Naive thymus-derived CD8-positive, alpha-beta T cell (primary cell): ENCODE results near the gene LRRC8E. TPM values are rescaled to one million over a fixed set of nuclear protein-coding genes. Genes with fewer than 3 reads are reported as not detected.

Experiments
- ATAC-seq, 2 donors: fragments of 150-1000 bp; cut with Tn5 transposase in 1 of 2; sonication (Bioruptor Pico), chemical (Tn5 transposase) in 1 of 2; 1 replicate in 1 of 2; 2 replicates in 1 of 2; pipeline ENCODE4 v1.10.0; 2021; ENCODE audit warnings: mild to moderate bottlenecking in 2 of 2, moderate library complexity in 2 of 2
- POLR2A ChIA-PET: fragments of 350-600 bp; sonication (Branson Sonifier 250); formaldehyde crosslinking; loops from one replicate; lab custom pipeline; 2021; ENCODE audit warnings: antibody characterized with exemption; lab: Charles Lee
- DNase-seq, 10 donors: peaks; one replicate each; pipeline versions ENCODE4 v3.0.0 to v3.0.0-alpha.2; 2020 to 2022
- H3K27ac Mint-ChIP-seq, 10 donors: one replicate each; pipeline ENCODE4 v1.8.0; 2020 to 2022; ENCODE audit warnings: mild to moderate bottlenecking in 10 of 10, mixed read lengths in 10 of 10, moderate library complexity in 4 of 10, inconsistent platforms in 1 of 10
- H3K27me3 Mint-ChIP-seq, 5 donors: one replicate each; pipeline ENCODE4 v1.8.0; 2021 to 2022; ENCODE audit warnings: mixed read lengths in 5 of 5
- H3K36me3 Mint-ChIP-seq, 3 donors: one replicate each; pipeline ENCODE4 v1.8.0; 2020 to 2022; ENCODE audit warnings: mixed read lengths in 3 of 3, mild to moderate bottlenecking in 2 of 3, inconsistent platforms in 1 of 3
- H3K4me1 Mint-ChIP-seq, 4 donors: one replicate each; pipeline ENCODE4 v1.8.0; 2021 to 2022; ENCODE audit warnings: mixed read lengths in 4 of 4
- H3K4me3 Mint-ChIP-seq, 10 donors: one replicate each; pipeline ENCODE4 v1.8.0; 2020 to 2022; ENCODE audit warnings: mild to moderate bottlenecking in 10 of 10, mixed read lengths in 10 of 10, moderate library complexity in 6 of 10, inconsistent platforms in 1 of 10
- H3K9me3 Mint-ChIP-seq, 9 donors: one replicate each; pipeline ENCODE4 v1.8.0; 2020 to 2022; ENCODE audit warnings: mixed read lengths in 9 of 9, mild to moderate bottlenecking in 3 of 9, inconsistent platforms in 1 of 9, moderate library complexity in 1 of 9
- polyA plus RNA-seq, 3 donors: library from polyadenylated mRNA; unstranded; fragments of 300-500 nt; fragmentation: Illumina TruSeq; gene quantifications; one replicate each; pipeline ENCODE4 v1.2.3, GENCODE V29; 2021
- total RNA-seq, 8 experiments: library from RNA in 2 of 8; stranded (reverse) in 2 of 8; gene quantifications; one replicate each; pipeline ENCODE4 v1.2.3 and lab custom pipeline; 2021 to 2026

LRRC8E gene
- total and polyA plus RNA-seq, 5 experiments from 2014 or later = not detected

DNA sequence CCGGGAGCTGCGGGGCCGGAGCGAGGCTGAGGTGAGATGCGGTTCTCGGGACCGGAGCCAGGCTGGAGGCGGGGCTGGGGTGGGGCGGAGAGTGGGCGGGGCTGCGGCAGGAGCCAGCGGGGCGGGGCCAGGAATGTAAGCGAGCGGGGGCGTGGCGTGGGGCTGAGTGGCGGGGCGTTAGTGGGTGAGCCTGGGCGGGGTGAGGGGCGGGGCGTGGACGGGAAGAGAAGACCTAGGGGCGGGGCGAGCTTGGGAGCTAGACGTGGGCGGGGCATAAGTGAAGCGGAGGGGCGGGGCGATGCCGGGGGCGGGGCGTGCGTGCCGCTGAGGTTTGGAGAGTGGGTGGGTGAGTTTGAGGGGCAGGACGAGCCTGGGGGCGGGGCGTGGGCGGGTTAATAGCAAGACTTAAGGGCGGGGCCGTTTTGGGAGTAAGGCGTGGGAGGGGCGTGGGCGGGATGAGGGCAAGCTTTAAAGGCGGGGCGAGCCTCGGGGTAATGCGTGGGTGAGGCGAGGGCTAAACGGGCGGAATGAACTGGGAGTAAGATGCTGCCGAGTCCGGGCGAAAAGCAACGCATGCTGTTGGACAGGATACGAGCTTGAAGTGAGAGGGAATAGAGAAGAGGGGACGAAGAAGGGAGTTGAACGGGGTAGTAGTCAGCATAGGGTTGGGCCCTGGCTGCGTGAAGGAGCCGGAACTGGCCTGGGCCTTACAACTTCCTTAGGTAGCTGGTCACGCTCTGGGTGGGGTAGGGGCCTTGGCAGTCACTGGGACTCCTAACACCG is 32.4 kb downstream of the LRRC8E start:
- DNase-seq = peak in 9 of 10 donors; percentile 95 to 100 (median 99)
- H3K27me3 Mint-ChIP-seq = peaks cover 7 to 27% (median 15%) of the 10 kb centered on the region in 5 donors
- H3K4me1 Mint-ChIP-seq = peaks cover 21 to 46% (median 44%) of the 10 kb centered on the region in 4 donors
- H3K9me3 Mint-ChIP-seq = peaks cover 0 to 2% (median 0%) of the 10 kb centered on the region in 9 donors
- POLR2A ChIA-PET = interaction anchor here (0.6 to 7.5 kb wide), 21 partner anchors 9 to 572 kb away, joined by 3 to 69 read pairs (median 4); partner anchors contain the start of genes ARHGEF18, ELAVL1, MAP2K7 and NDUFA7
- ATAC-seq = peak; percentile 50 to 61
- peak overlapping the region; percentile 84 to 95 (median 92) for H3K4me3 Mint-ChIP-seq
- peaks cover 0 to 14% (median 0%) of the 10 kb centered on the region in 3 donors for H3K36me3 Mint-ChIP-seq
- peak overlapping the region; percentile 41 to 97 (median 92) for H3K27ac Mint-ChIP-seq

DNA sequence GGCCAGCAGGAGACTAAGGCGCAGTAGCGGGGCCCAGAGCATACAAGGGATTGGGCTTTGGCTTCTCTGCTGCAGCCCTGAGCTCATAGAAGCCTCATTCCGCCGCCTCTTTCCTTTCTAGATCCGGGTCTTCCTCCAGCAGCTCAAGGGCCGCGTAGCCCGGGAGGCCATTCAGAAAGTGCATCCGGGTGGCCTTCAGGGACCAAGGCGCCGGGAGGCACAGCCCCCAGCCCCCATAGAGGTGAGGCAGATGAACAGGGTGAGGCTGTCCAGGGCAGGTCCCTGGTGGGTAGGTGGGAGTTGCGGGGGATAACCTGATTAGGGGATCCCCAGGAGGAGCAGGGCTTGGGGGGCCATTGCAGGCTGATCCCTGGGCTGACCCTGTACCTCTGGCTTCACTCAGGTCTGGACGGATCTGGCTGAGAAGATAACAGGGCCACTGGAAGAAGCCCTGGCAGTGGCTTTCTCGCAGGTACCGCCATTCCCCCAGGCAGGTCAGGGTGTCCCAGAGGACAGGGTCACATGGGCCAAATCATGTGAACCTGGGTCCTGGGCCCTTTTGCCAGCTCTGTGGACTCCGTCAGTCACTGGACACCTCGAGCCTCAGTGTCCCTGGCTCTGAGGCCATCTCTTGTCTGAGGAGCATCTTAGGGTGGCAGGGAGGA is 33.1 kb downstream of the LRRC8E start:
- Mint-ChIP-seq H3K27ac (peak overlapping the region in 9 of 10 donors; percentile 41 to 97 (median 93)), H3K4me1 (peaks cover 21 to 45% (median 43%) of the 10 kb centered on the region in 4 donors), H3K9me3 (peaks cover 0 to 2% (median 0%) of the 10 kb centered on the region in 9 donors), H3K36me3 (peaks cover 0 to 14% (median 0%) of the 10 kb centered on the region in 3 donors), H3K27me3 (peaks cover 7 to 23% (median 15%) of the 10 kb centered on the region in 5 donors), H3K4me3 (peak overlapping the region; percentile 84 to 95 (median 92))
- POLR2A ChIA-PET = interaction anchor here (0.8 to 7.5 kb wide), 10 partner anchors 8 to 527 kb away, joined by 3 to 69 read pairs (median 6); partner anchors contain the start of genes MAP2K7 and TIMM44
- ATAC-seq (no peak), DNase-seq (no peak)

DNA sequence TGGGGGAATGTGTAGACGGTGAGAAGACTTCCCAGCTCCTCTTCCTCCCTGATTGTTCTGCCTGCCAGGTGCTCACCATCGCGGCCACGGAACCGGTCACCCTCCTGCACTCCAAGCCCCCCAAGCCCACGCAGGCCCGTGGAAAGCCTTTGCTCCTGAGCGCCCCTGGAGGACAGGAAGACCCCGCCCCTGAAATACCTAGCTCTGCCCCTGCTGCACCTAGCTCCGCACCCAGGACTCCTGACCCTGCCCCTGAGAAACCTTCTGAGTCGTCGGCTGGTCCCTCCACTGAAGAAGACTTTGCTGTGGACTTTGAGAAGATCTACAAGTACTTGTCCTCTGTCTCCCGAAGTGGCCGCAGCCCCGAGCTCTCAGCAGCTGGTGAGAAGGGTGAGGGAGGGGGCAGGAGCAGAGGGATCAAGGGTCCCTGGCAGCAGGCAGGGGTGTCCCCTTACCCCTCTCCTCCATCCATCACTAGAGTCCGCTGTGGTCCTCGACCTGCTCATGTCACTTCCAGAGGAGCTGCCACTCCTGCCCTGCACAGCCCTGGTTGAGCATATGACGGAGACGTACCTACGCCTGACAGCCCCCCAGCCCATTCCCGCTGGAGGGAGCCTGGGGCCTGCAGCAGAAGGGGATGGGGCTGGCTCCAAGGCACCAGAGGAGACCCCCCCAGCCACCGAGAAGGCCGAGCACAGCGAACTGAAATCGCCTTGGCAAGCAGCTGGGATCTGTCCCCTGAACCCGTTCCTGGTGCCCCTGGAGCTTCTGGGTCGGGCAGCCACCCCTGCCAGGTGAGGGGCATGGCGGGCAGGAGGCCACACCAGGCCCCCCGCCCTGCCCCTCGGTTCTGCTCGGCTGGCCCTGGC is 33.9 kb downstream of the LRRC8E start:
- H3K36me3 Mint-ChIP-seq = peaks cover 0 to 14% (median 0%) of the 10 kb centered on the region in 3 donors
- peak overlapping the region in 8 of 10 donors; percentile 32 to 60 (median 50) for H3K4me3 Mint-ChIP-seq
- POLR2A ChIA-PET = interaction anchor here (2.3 to 7.5 kb wide), 3 partner anchors 19 to 53 kb away, joined by 6 to 69 read pairs (median 66); partner anchors contain the start of genes MAP2K7 and TIMM44
- ATAC-seq = no peak
- H3K9me3 Mint-ChIP-seq = peaks cover 0 to 2% (median 0%) of the 10 kb centered on the region in 9 donors
- DNase-seq = no peak
- peaks cover 20 to 48% (median 42%) of the 10 kb centered on the region in 4 donors for H3K4me1 Mint-ChIP-seq
- peak overlapping the region in 2 of 10 donors; percentile 61 to 73 for H3K27ac Mint-ChIP-seq
- H3K27me3 Mint-ChIP-seq = peaks cover 7 to 20% (median 12%) of the 10 kb centered on the region in 5 donors

DNA sequence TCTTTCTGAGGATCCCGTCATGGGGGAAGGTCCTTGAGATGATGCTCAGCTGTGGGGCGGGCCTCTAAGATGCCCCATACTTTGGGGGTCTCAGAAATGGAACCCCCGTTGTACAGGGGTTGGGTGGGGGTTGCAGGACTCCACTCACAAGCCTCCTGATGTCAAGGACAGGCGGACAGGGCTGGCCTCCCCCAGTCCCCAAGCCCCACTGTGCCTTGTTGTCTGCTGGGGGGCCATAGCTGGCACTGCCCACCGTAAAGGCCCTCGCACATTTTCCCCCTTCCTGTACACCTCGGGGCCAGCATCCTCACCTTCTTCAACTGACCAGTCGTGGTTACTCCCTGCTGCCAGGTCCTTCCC is 34.5 kb downstream of the LRRC8E start:
- no peak for ATAC-seq
- Mint-ChIP-seq H3K4me3 (peak overlapping the region in 6 of 10 donors; percentile 14 to 54 (median 38)), H3K36me3 (peaks cover 0 to 14% (median 0%) of the 10 kb centered on the region in 3 donors), H3K9me3 (peaks cover 0 to 2% (median 0%) of the 10 kb centered on the region in 9 donors), H3K4me1 (peaks cover 20 to 45% (median 43%) of the 10 kb centered on the region in 4 donors), H3K27ac (no peak overlapping the region), H3K27me3 (peaks cover 7 to 16% (median 11%) of the 10 kb centered on the region in 5 donors)
- DNase-seq = no peak
- POLR2A ChIA-PET = interaction anchor here (0.6 to 7.5 kb wide), 4 partner anchors 20 to 1462 kb away, joined by 5 to 69 read pairs (median 36); partner anchors contain the start of genes MAP2K7 and TIMM44

DNA sequence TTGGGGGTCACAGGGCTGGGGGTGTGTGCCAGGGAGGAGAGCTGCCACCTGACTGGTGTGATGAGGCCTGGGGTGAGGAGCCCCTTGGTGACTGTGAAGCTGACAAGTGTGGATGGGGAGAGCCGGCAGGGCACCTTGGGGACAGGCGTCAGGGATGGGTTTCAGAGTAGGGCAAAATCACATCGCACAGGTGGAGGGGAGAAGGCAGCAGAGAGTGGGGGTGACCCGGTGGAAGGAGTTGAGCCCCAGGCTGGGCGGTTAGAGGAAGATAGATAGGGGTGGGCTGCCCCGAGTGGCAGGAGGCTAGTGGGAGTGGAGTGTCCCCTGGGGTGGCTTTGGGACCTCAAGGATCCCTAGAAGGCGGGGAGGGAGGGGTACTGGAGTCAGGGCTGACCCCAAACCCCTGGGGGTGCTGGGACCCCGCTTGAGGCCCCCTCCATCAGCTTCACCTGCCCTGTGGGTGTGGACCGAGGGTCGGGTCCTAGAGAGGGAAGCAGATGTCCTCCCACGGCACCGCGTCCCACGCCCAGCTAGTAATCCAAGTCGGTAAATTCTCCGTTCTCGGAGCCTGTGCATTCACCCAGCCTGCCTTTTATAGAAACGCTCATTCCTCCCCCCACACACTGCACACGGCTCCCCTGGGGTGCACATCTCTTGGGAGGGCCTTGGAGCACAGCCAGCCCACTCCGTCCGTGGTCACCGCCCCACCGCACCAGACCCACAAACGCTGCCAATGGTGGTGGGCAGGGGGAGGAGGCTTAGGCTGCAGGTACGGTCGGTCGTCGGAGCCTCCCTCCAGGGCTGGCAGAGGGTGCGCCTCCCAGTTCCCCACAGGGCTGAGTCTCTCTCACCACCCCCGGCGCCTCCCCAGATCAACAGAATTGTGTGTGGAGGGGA is 35.2 kb downstream of the LRRC8E start:
- no peak for ATAC-seq
- Mint-ChIP-seq H3K36me3 (peaks cover 0 to 14% (median 0%) of the 10 kb centered on the region in 3 donors), H3K4me1 (peaks cover 17 to 45% (median 39%) of the 10 kb centered on the region in 4 donors), H3K9me3 (peaks cover 0 to 2% (median 0%) of the 10 kb centered on the region in 9 donors), H3K4me3 (peak overlapping the region in 8 of 10 donors; percentile 14 to 52 (median 28)), H3K27me3 (peaks cover 2 to 9% (median 8%) of the 10 kb centered on the region in 5 donors), H3K27ac (peak overlapping the region in 4 of 10 donors; percentile 13 to 57 (median 24))
- POLR2A ChIA-PET = interaction anchor here (0.6 to 7.5 kb wide), 4 partner anchors 20 to 1463 kb away, joined by 3 to 66 read pairs (median 6); partner anchors contain the start of genes MAP2K7 and TIMM44
- DNase-seq = no peak

DNA sequence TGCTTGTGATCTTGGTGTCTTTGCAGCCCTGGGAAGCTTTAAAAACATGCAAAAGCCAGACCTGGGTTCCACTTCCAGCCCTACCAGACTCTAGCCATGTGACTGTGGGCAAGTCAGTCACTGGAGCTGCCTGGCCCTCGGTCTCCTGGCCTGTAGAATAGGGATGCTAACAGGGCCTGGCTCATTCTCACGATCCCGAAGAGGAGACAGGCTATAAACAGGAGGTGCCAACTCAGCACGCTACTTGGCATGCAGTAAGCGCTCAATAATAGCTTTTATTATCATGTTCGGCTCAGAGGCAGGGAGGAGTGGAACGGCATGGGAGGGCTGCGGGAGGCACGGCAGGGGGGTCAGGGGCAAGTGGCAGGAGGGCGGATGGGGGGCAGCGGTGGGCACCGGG is 35.9 kb downstream of the LRRC8E start:
- DNase-seq (no peak), ATAC-seq (no peak)
- POLR2A ChIA-PET = interaction anchor here (2.3 kb wide), 1 partner anchor 55 kb away, joined by 6 read pairs; no protein-coding TSS in a partner anchor
- peak overlapping the region in 4 of 10 donors; percentile 6 to 57 (median 34) for H3K27ac Mint-ChIP-seq
- peaks cover 0 to 2% (median 0%) of the 10 kb centered on the region in 9 donors for H3K9me3 Mint-ChIP-seq
- peaks cover 2 to 8% (median 8%) of the 10 kb centered on the region in 5 donors for H3K27me3 Mint-ChIP-seq
- peak overlapping the region in 8 of 10 donors; percentile 59 to 78 (median 64) for H3K4me3 Mint-ChIP-seq
- H3K36me3 Mint-ChIP-seq = peaks cover 0 to 14% (median 0%) of the 10 kb centered on the region in 3 donors
- peaks cover 20 to 49% (median 43%) of the 10 kb centered on the region in 4 donors for H3K4me1 Mint-ChIP-seq

DNA sequence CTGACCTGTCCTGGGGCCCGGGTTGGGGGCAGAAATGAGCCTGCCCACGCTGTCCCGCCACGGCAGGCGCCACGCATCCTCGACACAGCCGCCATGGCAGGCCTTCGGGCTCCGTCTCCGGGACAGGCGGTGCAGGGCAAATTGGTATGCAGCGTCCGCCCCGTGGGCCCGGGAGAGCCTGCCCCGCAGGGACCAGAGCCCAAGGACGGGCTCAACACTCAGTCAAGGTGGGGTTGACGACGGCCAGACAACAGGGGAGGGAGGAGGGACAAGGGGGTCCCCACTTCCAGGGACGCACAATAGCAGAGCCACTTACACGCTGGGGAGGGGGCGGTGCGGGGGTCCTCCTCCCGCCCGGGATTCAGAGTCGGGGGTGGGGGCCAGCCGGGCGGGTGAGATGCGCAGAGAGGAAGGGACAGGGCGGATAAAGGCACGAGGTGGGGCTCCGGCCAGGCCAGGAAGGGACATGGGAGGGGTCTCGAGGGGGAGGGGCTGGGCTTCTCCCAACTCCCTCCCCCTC is 36.4 kb downstream of the LRRC8E start:
- POLR2A ChIA-PET = no interaction called here
- peak overlapping the region in 1 of 10 donors; percentile 84 for H3K27ac Mint-ChIP-seq

DNA sequence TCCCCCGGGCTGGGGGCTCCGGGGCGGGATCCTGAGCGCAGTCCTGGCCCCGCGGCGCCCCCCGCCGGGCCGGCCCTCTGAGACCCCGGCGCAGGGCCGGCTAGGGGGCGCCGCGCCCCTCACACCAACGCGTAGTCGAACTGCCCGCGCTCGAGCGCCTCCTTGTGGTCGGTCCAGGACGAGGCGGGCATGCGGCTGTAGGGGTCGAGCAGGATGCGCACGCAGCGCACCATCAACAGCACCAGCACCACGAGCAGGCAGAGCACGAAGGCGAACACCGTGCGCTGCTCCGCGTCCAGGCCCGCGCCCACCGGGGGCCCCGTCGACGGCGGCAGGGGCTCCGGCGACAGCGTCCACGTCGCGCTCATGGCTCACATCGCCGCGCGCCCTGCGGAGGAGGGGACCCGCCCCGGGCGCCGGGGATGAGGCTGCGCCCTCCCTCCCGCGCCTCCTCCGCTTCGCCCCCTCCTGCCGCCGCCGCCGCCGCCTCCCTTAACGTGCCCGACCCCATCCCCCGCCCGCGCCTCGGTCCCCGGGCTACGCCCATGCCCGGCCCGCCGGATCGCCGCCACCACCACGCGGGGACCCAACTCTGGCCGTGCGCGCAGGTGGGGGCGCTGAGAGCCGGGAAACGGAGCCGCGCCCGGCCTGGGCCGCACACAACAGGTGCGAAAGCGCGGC is 37.0 kb downstream of the LRRC8E start:
- peaks cover 0 to 12% (median 0%) of the 10 kb centered on the region in 3 donors for H3K36me3 Mint-ChIP-seq
- POLR2A ChIA-PET = no interaction called here
- peak overlapping the region; percentile 70 to 88 (median 82) for H3K4me3 Mint-ChIP-seq
- ATAC-seq (peak; percentile 39 to 47), DNase-seq (peak; percentile 69 to 88 (median 79))
- peaks cover 15 to 45% (median 36%) of the 10 kb centered on the region in 4 donors for H3K4me1 Mint-ChIP-seq
- H3K27ac Mint-ChIP-seq = peak overlapping the region in 5 of 10 donors; percentile 40 to 95 (median 85)
- peaks cover 0 to 2% (median 0%) of the 10 kb centered on the region in 9 donors for H3K9me3 Mint-ChIP-seq
- H3K27me3 Mint-ChIP-seq = peaks cover 0 to 1% (median 0%) of the 10 kb centered on the region in 5 donors

More for the DNA sequence above, 36.4 kb downstream of the LRRC8E start:
- Mint-ChIP-seq H3K4me1 (peaks cover 20 to 48% (median 41%) of the 10 kb centered on the region in 4 donors), H3K36me3 (peaks cover 0 to 13% (median 0%) of the 10 kb centered on the region in 3 donors), H3K4me3 (peak overlapping the region in 2 of 10 donors; percentile 59 to 73), H3K27me3 (peaks cover under 1 to 6% (median 4%) of the 10 kb centered on the region in 5 donors), H3K9me3 (peaks cover 0 to 2% (median 0%) of the 10 kb centered on the region in 9 donors)
- ATAC-seq = no peak
- DNase-seq = peak in 1 of 10 donors; percentile 61

DNA sequence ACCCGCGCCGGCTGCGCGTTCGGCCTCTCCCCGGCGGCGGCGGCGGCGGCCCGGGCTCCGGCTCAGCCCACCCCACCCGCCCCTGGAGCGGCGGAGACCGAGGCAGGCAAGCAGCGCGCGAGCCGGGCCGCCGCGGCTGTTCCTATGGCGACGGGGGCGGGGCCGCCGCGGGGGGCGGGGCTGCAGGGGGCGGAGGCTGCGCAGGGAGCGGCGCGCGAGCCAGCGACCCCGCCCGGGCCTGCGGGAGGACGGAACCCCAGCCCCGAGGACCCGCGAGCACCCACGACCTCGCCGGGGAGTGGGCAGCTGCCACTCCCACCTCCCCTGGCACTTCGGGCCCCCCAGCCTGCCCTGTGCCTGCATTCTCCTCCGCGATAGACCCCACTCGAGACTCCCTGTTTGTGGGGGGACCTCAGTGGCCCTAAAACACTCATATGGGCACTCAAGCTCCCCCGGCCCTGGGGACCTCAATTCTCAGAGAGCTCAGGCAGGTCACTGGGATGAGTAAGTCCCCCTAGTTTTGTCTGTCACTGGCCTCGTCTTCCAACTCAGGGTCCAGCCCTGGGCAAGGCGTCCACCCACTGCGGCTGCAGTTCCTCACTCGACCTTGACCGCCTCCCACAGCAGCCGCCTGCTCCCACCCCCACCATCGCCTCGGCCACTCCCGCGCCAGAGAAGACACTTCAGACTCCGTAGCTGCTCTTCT is 37.9 kb downstream of the LRRC8E start, which contains the start of gene CTXN1:
Gene CTXN1, minus strand, starts transcription at position 115 of the 706 bp plus-strand sequence. CDS start 597 bp downstream, outside the sequence.
- Mint-ChIP-seq H3K4me1 (peaks cover 13 to 42% (median 31%) of the 10 kb centered on the region in 4 donors), H3K4me3 (peak within 1 kb of the TSS; percentile 70 to 88 (median 82)), H3K36me3 (peaks cover 0 to 20% (median 0%) of the 10 kb centered on the region in 3 donors), H3K27ac (peak within 1 kb of the TSS in 6 of 10 donors; percentile 37 to 95 (median 84)), H3K9me3 (peaks cover 0 to 2% (median 0%) of the 10 kb centered on the region in 9 donors), H3K27me3 (peaks cover 0 to 1% (median 0%) of the 10 kb centered on the region in 5 donors)
- ATAC-seq = peak; percentile 55 to 56
- DNase-seq = peak; percentile 63 to 86 (median 74)
- POLR2A ChIA-PET = interaction anchor here (1.2 to 2.2 kb wide), 2 partner anchors 17 to 22 kb away, joined by 5 to 15 read pairs; partner anchors contain the start of genes MAP2K7 and TIMM44
